Activated effector memory CD4-positive, alpha-beta T cell treated with anti-CD3 and anti-CD28 coated beads, Interleukin-2, amount 50 U/mL, for 16 hours (primary cell): ENCODE data around the gene RBMX.
A peak's percentile ranks its signal among the peaks of the same experiment; 100 is the strongest.
"Not testable (repeated sequence)": the region's sequence is repeated elsewhere in the genome, so short reads cannot be mapped to it uniquely, and the experiment has no call there.

Experiments used
- DNase-seq: peaks from one replicate; pipeline ENCODE4 v3.0.0-alpha.2; 2020

Gene RBMX

GRCh38 chrX:136874114-136874513, 6.4 kb downstream of the RBMX start:
- not testable (repeated sequence) for DNase-seq

- not testable (repeated sequence) for DNase-seq
Observed at GRCh38 chrX:136873210-136873609, 7.3 kb downstream of the RBMX start.

- DNase-seq = no peak
Observed at GRCh38 chrX:136872091-136872700, 8.3 kb downstream of the RBMX start.

- DNase-seq = no peak
Observed at GRCh38 chrX:136870064-136870463, 10.5 kb downstream of the RBMX start.

GRCh38 chrX:136868283-136869055, 12.1 kb downstream of the RBMX start:
- DNase-seq = no peak

- DNase-seq = no peak
Observed at GRCh38 chrX:136867518-136867917, 13.0 kb downstream of the RBMX start.

- no peak for DNase-seq
Observed at GRCh38 chrX:136867096-136867491, 13.4 kb downstream of the RBMX start.

- DNase-seq = no peak
Observed at GRCh38 chrX:136866337-136867095, 14.0 kb downstream of the RBMX start.

- peak; percentile 64 for DNase-seq
Observed at GRCh38 chrX:136865270-136866158, 15.0 kb downstream of the RBMX start.

- no peak for DNase-seq
Observed at GRCh38 chrX:136863826-136864225, 16.7 kb downstream of the RBMX start.

- no peak for DNase-seq
Observed at GRCh38 chrX:136862546-136862945, 18.0 kb downstream of the RBMX start.

- DNase-seq = no peak
Observed at GRCh38 chrX:136861877-136862276, 18.6 kb downstream of the RBMX start.

- no peak for DNase-seq
Observed at GRCh38 chrX:136858007-136858756, 22.3 kb downstream of the RBMX start.

- DNase-seq = no peak
Observed at GRCh38 chrX:136856551-136856950, 24.0 kb downstream of the RBMX start.

GRCh38 chrX:136856050-136856449, 24.5 kb downstream of the RBMX start:
- no peak for DNase-seq

GRCh38 chrX:136851526-136851925, 29.0 kb downstream of the RBMX start:
- DNase-seq = no peak

- no peak for DNase-seq
Observed at GRCh38 chrX:136850441-136851175, 29.9 kb downstream of the RBMX start.

GRCh38 chrX:136849395-136849794, 31.1 kb downstream of the RBMX start:
- no peak for DNase-seq

GRCh38 chrX:136847874-136848273, 32.7 kb downstream of the RBMX start:
- DNase-seq = no peak

- DNase-seq = no peak
Observed at GRCh38 chrX:136839196-136839595, 41.3 kb downstream of the RBMX start.

GRCh38 chrX:136835761-136836160, 44.8 kb downstream of the RBMX start:
- no peak for DNase-seq
